Thoracic aorta (tissue), 2 donors: ENCODE measurements around the gene TBL3. TPM values are rescaled to one million over a fixed set of nuclear protein-coding genes. Genes with fewer than 3 reads are reported as not detected.
A peak's percentile ranks its signal among the peaks of the same experiment; 100 is the strongest.

Experiments used
- ATAC-seq: fragments of 150-250 bp; one replicate; pipeline ENCODE4 v1.8.0; 2017; ENCODE audit warnings: low read depth; ENCODE audit not compliant: insufficient number of reproducible peaks, low FRiP score
- DNase-seq: peaks from one replicate; pipeline ENCODE4 v3.0.0-alpha.2; 2020; ENCODE audit warnings: low spot score
- H3K27ac ChIP-seq, 2 donors: fragments of 200-600 bp; sonication (generic); 1 replicate in 1 of 2; 2 replicates in 1 of 2; pipeline ENCODE4 v1.5.1; 2016; ENCODE audit warnings: mild to moderate bottlenecking in 2 of 2, moderate library complexity in 2 of 2
- H3K27me3 ChIP-seq: fragments of 200-600 bp; sonication (generic); replicated peaks from 2 replicates; pipeline ENCODE4 v1.6.0; 2016; ENCODE audit warnings: mild to moderate bottlenecking; ENCODE audit not compliant: insufficient read depth
- H3K36me3 ChIP-seq: fragments of 200-600 bp; sonication (generic); one replicate; pipeline ENCODE4 v1.5.1; 2016
- H3K4me1 ChIP-seq, 2 donors: fragments of 200-600 bp; sonication (generic); 1 replicate in 1 of 2; 2 replicates in 1 of 2; pipeline versions ENCODE4 v1.5.1 to v1.6.0; 2016; ENCODE audit warnings: low read depth in 2 of 2, mild to moderate bottlenecking in 1 of 2; ENCODE audit not compliant: control insufficient read depth in 1 of 2
- H3K4me3 ChIP-seq: fragments of 200-600 bp; sonication (generic); 2 replicates; pipeline ENCODE4 v1.5.1; 2016; ENCODE audit warnings: mild to moderate bottlenecking
- H3K9me3 ChIP-seq: fragments of 200-600 bp; sonication (generic); 2 replicates; pipeline ENCODE4 v1.5.1; 2016
- total RNA-seq, 2 donors: library from RNA; depleted of rRNA; stranded (reverse); fragments of >200 nt; gene quantifications; one replicate each; pipeline versions ENCODE4 v1.1.0 to v1.2.3, GENCODE V29; 2016
- TF ChIP-seq, protein P1 (sequence below): fragments of 200-600 bp; sonication (generic); IDR thresholded peaks from one replicate; pipeline ENCODE4 v1.5.1; 2019; ENCODE audit warnings: antibody characterized with exemption

TBL3 gene
- total RNA-seq, 2 donors from 2014 or later = 22.2 to 44.8 TPM

DNA sequence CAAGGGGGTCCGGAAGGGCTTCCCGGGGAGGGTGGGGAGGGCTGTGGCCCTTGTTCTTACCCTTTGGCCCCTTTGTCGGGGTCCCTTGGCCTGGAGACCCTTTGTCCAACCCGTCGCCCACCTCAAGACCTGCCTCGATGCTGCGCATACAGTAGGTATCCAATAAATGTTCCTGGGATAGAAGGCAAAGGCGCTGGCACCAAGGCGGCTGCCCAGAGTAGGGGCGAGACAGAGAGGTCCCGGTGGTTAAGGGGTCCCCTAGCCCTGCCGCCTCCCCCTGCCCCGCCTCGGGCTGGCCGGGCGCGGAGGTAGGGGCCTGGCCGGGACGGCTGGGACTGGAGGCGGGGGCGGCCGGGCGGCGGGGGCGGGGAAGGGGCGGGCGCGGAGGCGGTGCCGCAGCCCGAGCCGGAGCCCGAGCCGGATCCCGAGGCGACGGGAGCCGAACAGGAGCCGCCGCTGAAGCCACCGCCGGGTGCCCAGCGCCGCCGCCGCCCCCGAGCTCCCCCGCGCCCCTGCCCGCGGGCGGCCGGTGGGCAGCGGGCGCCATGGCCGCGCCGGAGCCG lies 54.7 kb downstream of the TBL3 start, which contains the start of gene NHERF2:
Gene NHERF2 (plus strand): TSS at position 442 of the 563 bp plus-strand sequence. CDS start 104 bp downstream, at position 546.
- peaks cover 14 to 51% of the 10 kb centered on the region in 2 donors for H3K4me1 ChIP-seq
- DNase-seq = no peak
- TF ChIP-seq, protein P1, sequence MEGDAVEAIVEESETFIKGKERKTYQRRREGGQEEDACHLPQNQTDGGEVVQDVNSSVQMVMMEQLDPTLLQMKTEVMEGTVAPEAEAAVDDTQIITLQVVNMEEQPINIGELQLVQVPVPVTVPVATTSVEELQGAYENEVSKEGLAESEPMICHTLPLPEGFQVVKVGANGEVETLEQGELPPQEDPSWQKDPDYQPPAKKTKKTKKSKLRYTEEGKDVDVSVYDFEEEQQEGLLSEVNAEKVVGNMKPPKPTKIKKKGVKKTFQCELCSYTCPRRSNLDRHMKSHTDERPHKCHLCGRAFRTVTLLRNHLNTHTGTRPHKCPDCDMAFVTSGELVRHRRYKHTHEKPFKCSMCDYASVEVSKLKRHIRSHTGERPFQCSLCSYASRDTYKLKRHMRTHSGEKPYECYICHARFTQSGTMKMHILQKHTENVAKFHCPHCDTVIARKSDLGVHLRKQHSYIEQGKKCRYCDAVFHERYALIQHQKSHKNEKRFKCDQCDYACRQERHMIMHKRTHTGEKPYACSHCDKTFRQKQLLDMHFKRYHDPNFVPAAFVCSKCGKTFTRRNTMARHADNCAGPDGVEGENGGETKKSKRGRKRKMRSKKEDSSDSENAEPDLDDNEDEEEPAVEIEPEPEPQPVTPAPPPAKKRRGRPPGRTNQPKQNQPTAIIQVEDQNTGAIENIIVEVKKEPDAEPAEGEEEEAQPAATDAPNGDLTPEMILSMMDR = no peak
- H3K27ac ChIP-seq = peak within 1 kb of the TSS in 1 of 2 donors; percentile 69
- ATAC-seq = no peak
- no peaks in the 10 kb centered on the region for H3K9me3 ChIP-seq
- H3K36me3 ChIP-seq = peaks cover 3% of the 10 kb centered on the region
- H3K27me3 ChIP-seq = no peaks in the 10 kb centered on the region
- peak within 1 kb of the TSS; percentile 90 for H3K4me3 ChIP-seq

DNA sequence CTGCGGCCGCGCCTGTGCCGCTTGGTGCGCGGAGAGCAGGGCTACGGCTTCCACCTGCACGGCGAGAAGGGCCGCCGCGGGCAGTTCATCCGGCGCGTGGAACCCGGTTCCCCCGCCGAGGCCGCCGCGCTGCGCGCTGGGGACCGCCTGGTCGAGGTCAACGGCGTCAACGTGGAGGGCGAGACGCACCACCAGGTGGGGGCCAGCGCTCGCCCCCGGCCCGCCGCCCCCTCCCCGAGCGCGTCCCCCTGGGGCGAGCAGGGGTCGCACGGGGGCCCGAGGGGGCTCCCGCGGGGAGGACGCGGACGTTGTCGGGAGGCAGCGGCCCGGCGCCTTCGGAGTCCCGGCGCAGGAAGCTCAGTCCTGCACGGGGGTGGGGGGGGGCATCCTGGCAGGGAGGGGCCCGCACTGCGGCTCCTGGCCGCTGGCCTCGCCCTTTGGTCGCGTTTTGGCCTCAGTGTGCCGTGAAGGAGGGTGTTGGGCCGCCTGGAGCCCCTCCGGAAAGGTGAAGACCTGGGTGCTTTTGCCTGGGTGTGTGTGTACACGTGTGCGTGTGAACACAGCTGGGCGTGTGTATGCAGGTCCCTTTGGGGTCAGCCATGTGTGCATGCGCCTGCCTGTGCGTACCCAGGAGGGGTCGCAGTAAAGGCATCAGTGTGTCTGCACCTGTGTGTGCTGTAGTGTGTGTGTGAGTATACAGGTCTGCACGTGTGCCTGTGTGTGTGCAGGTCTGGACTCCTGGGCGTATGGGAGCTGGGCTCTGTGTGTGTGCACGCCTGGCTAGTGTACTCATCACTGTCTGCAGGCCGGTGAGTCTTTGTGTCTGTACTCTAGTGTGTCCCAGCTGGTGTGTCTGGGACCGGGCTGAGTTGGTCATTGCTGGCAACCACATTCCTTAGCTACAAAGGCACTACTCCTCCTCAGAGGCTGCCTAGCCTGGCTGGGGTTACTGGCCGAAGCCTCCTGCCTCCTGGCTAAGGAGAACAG lies 55.5 kb downstream of the TBL3 start:
- Histone ChIP-seq H3K27ac (peak overlapping the region in 1 of 2 donors; percentile 55), H3K4me1 (peaks cover 14 to 55% of the 10 kb centered on the region in 2 donors)

DNA sequence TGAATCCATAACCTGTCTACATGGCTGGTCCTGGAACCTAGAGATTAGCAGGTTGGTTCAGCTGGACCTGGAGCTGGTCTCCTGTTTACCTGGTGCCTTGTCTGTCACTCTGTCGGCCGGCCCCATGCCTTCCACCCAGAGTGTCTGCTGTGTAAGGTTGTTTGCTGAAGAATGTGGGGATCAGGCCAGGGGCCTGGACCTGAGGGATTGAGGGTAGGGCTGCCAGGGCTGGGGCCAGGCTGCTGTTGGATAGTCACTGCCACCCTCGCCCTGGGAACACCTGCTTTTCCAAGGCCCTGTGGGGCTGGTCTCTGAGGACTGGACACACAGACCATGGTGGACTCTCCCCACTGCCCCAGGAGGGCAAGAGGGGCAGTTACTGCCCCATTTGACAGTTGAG lies 56.3 kb downstream of the TBL3 start:
- Histone ChIP-seq H3K27ac (peak overlapping the region in 1 of 2 donors; percentile 55), H3K27me3 (no peaks in the 10 kb centered on the region), H3K4me3 (peak overlapping the region; percentile 90), H3K36me3 (peaks cover 3% of the 10 kb centered on the region), H3K4me1 (peaks cover 16 to 56% of the 10 kb centered on the region in 2 donors), H3K9me3 (no peaks in the 10 kb centered on the region)
- no peak for ATAC-seq
- TF ChIP-seq, protein P1 = no peak
- no peak for DNase-seq

More for the DNA sequence above, 55.5 kb downstream of the TBL3 start:
- no peak for DNase-seq
- no peaks in the 10 kb centered on the region for H3K27me3 ChIP-seq
- TF ChIP-seq, protein P1 = no peak
- H3K36me3 ChIP-seq = peaks cover 3% of the 10 kb centered on the region
- no peaks in the 10 kb centered on the region for H3K9me3 ChIP-seq
- ATAC-seq = no peak
- peak overlapping the region; percentile 90 for H3K4me3 ChIP-seq

DNA sequence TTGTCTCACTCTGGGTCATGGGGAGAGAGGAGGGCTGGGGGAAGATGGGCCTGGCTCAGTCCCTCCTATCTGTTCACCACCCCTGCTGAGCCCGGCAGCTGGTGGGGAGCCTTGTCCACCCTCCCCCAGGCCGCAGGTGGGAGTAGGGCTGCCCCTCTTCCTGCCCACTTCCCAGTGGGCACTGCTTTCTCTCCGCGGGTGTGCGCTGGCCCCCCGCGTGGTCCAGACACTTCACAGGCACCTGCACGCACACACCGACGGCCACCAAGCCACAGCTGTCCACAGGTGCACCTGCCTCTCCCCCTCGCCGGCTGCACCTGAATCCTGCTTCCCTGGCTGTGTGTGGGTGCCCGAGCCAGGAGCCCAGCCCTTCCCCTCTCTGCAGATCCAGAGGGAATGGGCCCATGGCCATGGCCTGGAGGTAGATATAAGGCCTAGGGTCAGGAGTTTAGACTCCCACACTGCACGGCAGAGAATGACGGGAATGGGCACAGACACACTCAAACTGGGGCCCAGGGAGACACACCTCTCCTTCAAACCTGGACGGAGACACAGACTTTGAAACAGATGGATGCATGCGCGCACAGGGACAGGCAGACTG lies 56.9 kb downstream of the TBL3 start:
- Histone ChIP-seq H3K27ac (no peak overlapping the region), H3K4me3 (no peak overlapping the region)
- ATAC-seq = no peak

More for the DNA sequence above, 56.9 kb downstream of the TBL3 start:
- no peaks in the 10 kb centered on the region for H3K9me3 ChIP-seq
- H3K4me1 ChIP-seq = peaks cover 16 to 57% of the 10 kb centered on the region in 2 donors
- peaks cover 3% of the 10 kb centered on the region for H3K36me3 ChIP-seq
- H3K27me3 ChIP-seq = no peaks in the 10 kb centered on the region
- no peak for DNase-seq
- TF ChIP-seq, protein P1 = no peak
